ENCODE results near the gene FAM43A. TPM values are rescaled to one million over a fixed set of nuclear protein-coding genes. Genes with fewer than 3 reads are reported as not detected.
A peak's percentile ranks its signal among the peaks of the same experiment; 100 is the strongest.

Gene FAM43A, protein sequence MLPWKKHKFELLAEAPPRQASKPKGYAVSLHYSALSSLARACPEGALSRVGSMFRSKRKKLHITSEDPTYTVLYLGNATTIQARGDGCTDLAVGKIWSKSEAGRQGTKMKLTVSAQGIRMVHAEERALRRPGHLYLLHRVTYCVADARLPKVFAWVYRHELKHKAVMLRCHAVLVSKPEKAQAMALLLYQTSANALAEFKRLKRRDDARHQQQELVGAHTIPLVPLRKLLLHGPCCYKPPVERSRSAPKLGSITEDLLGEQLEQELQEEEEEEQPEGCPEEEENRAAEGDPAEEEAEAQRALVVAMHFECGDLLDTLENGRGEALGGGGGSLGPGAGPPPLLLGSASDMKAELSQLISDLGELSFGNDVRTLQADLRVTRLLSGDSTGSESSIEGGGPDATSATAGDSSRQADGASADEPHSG
- 4.8 TPM for polyA plus RNA-seq (2013, experiment 1 of 4)
- polyA plus RNA-seq (2013, experiment 2 of 4) = 5.8 TPM
- 4.5 TPM for polyA plus RNA-seq (2013, experiment 3 of 4)
- 6.0 TPM for polyA plus RNA-seq (2013, experiment 4 of 4)

DNA sequence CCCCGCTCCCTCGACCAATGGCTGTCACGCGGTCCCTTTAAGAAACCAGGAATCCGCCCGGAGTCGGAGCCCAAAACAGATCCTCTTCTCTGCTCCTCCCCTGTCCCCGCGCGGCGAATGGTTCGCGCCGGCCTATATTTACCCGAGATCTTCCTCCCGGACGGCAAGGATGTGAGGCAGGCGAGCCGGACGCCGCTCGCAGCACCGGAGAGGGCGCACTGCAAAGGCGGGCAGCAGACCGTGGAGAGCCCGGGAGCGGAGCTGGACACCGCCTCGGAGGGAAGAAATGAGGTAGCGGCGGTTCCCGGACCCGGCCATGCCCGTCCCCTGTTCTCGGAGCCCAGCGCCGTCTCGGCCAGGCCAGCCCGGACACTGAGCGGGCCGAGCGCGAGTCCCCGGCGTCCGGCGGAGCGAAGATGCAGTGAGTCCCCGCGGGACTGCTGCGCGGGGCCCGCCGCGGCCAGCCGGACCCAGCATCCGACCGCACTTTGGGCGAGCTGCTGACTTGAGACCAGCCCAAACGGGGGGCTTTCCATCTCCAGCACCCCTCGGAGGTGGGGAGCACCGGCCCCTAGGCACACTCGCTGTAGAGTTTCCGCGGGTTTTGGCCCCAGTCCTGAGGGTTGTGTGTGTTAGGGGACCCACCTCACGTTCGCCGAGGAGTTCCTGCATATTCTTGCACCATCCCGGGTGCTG, at the start of gene FAM43A:
FAM43A (plus strand) TSS at position 166 of the 696 bp plus-strand sequence. CDS start 944 bp downstream, outside the sequence.
- Histone ChIP-seq H3K27ac (ENCODE audit: insufficient read depth, low read depth, low read length, poor library complexity, severe bottlenecking) (no peak within 1 kb of the TSS), H3K4me1 (ENCODE audit: control insufficient read depth, insufficient read depth, low read length) (peaks cover 19% of the 10 kb centered on the region), H3K36me3 (ENCODE audit: control insufficient read depth, insufficient read depth, low read length) (no peaks in the 10 kb centered on the region), H3K9me3 (ENCODE audit: control insufficient read depth, low read length) (no peaks in the 10 kb centered on the region), H3K27me3 (ENCODE audit: control insufficient read depth, insufficient read depth, low read length, poor library complexity, severe bottlenecking) (peaks cover 41% of the 10 kb centered on the region), H3K4me3 (ENCODE audit: insufficient read depth, low read depth, low read length) (peak within 1 kb of the TSS; percentile 55)
- 1% methylated on average over 70 of the region's 70 CpGs for WGBS, 2 experiments

DNA sequence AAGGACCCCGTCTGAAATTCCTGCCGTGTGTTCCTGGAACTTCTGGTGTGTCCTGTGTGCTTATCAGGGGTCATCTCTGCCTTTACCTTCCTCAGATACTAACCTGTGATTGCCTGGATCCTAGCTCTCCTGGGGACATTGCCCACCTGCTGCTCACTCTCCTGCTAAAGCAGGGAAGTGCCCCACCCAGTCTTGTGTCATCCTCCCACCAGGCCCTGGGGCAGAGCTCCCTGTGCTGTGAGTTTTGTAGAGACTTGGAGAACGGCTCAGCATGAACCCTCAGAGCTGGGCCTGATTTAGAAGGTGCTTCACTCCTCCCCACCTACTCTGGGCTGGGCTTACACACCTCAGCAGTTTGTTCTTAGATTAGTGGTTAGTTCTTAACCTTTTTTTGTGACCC, 48.6 kb upstream of the FAM43A start:
- Histone ChIP-seq H3K4me3 (ENCODE audit: insufficient read depth, low read depth, low read length) (no peak overlapping the region), H3K27ac (ENCODE audit: insufficient read depth, low read depth, low read length, poor library complexity, severe bottlenecking) (no peak overlapping the region), H3K27me3 (ENCODE audit: control insufficient read depth, insufficient read depth, low read length, poor library complexity, severe bottlenecking) (no peaks in the 10 kb centered on the region), H3K9me3 (ENCODE audit: control insufficient read depth, low read length) (no peaks in the 10 kb centered on the region), H3K36me3 (ENCODE audit: control insufficient read depth, insufficient read depth, low read length) (peaks cover 4% of the 10 kb centered on the region), H3K4me1 (ENCODE audit: control insufficient read depth, insufficient read depth, low read length) (no peaks in the 10 kb centered on the region)
- WGBS, 2 experiments = 82 to 88% methylated on average over 3 of the region's 3 CpGs

DNA sequence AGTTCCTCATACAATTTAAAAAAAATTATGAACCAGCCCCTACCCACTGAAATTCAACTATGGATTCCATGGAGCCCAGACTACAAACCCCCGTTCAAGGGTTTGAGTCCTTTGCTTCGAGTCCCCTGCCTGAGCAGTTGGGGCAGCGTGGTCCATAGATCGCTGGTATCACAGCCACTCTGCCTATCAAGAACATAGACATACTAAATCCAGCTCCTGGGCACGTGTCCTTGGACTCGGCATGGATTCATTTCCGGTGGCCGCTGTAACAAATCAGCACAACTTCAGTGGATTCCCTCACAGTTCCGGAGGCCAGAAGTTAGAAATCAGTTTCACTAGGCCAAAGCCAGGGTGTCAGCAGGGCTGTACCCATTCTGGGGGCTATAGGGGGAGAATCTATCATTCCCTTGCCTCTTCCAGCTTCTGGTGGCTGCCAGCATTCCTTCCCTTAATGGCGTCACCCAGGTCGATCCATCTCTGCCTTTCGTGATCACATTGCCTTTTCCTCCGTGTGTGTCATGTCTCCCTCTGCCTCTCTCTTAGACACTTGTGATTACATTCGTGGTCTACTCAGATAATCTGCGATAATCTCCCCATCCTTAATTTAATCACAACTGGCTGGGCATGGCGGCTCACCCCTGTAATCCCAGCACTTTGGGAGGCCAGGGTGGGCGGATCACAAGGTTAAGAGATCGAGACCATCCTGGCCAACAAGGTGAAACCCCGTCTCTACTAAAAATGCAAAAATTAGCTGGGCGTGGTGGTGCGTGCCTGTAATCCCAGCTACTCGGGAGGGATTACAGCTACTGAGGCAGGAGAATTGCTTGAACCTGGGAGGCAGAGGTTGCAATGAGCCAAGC, 47.9 kb upstream of the FAM43A start:
- no peaks in the 10 kb centered on the region for H3K27me3 ChIP-seq (ENCODE audit: control insufficient read depth, insufficient read depth, low read length, poor library complexity, severe bottlenecking)
- no peak overlapping the region for H3K4me3 ChIP-seq (ENCODE audit: insufficient read depth, low read depth, low read length)
- H3K4me1 ChIP-seq (ENCODE audit: control insufficient read depth, insufficient read depth, low read length) = no peaks in the 10 kb centered on the region
- no peaks in the 10 kb centered on the region for H3K9me3 ChIP-seq (ENCODE audit: control insufficient read depth, low read length)
- no peak overlapping the region for H3K27ac ChIP-seq (ENCODE audit: insufficient read depth, low read depth, low read length, poor library complexity, severe bottlenecking)
- WGBS, 2 experiments = 89 to 91% methylated on average over 22 of the region's 22 CpGs
- peaks cover 6% of the 10 kb centered on the region for H3K36me3 ChIP-seq (ENCODE audit: control insufficient read depth, insufficient read depth, low read length)

DNA sequence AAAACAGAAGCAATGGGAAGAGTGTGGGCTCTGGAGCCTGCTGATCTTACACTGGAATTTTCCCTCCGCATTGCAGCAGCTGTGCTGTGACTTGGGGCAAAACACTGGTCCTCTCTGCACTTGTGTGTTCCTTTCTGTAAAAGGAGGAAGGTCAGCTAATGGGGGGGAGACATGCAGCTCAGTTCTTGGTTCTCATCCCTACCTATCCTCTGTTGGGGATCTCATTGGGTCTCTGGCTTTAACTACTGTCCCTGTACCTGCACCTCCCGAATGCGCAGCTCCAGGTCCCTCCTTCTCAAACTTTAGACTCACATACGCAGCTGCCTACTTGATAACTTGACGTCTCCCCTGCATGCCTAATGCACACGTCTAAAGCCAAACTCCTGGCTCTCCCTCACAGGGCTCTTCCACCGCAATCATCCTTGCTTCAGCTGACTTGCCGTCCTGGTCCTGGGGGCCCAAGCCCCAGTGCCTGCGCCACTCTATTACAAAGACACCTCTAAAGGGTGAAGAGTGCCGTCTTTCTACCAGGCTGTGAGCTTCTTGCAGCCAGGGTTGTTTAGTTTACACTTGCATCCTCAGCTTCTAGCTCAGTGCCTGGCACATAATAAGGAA, 46.6 kb upstream of the FAM43A start:
- Histone ChIP-seq H3K27ac (ENCODE audit: insufficient read depth, low read depth, low read length, poor library complexity, severe bottlenecking) (no peak overlapping the region), H3K4me1 (ENCODE audit: control insufficient read depth, insufficient read depth, low read length) (no peaks in the 10 kb centered on the region)
- WGBS, 2 experiments = 92 to 97% methylated on average over 10 of the region's 10 CpGs

DNA sequence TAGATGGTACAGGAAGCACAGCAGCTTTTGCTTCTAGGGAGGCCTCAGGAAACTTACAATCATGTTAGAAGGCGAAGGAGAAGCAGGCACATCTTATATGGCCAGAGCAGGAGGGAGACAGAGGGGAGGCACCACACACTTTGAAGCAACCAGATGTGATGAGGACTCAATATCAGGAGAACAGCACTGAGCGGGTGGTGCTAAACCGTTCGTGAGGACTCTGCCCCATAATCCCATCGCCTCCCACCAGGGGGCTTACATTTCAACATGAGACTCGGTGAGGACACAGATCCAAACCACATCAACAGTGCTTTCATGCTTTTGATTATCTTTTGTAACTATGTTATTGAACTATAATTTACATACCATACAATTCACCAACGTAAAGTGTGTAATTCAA, 44.9 kb upstream of the FAM43A start:
- Histone ChIP-seq H3K36me3 (ENCODE audit: control insufficient read depth, insufficient read depth, low read length) (peaks cover 18% of the 10 kb centered on the region), H3K27me3 (ENCODE audit: control insufficient read depth, insufficient read depth, low read length, poor library complexity, severe bottlenecking) (no peaks in the 10 kb centered on the region), H3K4me3 (ENCODE audit: insufficient read depth, low read depth, low read length) (no peak overlapping the region), H3K27ac (ENCODE audit: insufficient read depth, low read depth, low read length, poor library complexity, severe bottlenecking) (no peak overlapping the region), H3K4me1 (ENCODE audit: control insufficient read depth, insufficient read depth, low read length) (no peaks in the 10 kb centered on the region), H3K9me3 (ENCODE audit: control insufficient read depth, low read length) (no peaks in the 10 kb centered on the region)
- WGBS, 2 experiments = 63 to 77% methylated on average over 7 of the region's 7 CpGs

More for the DNA sequence above, 46.6 kb upstream of the FAM43A start:
- Histone ChIP-seq H3K27me3 (ENCODE audit: control insufficient read depth, insufficient read depth, low read length, poor library complexity, severe bottlenecking) (no peaks in the 10 kb centered on the region), H3K9me3 (ENCODE audit: control insufficient read depth, low read length) (no peaks in the 10 kb centered on the region), H3K4me3 (ENCODE audit: insufficient read depth, low read depth, low read length) (no peak overlapping the region), H3K36me3 (ENCODE audit: control insufficient read depth, insufficient read depth, low read length) (peaks cover 10% of the 10 kb centered on the region)

DNA sequence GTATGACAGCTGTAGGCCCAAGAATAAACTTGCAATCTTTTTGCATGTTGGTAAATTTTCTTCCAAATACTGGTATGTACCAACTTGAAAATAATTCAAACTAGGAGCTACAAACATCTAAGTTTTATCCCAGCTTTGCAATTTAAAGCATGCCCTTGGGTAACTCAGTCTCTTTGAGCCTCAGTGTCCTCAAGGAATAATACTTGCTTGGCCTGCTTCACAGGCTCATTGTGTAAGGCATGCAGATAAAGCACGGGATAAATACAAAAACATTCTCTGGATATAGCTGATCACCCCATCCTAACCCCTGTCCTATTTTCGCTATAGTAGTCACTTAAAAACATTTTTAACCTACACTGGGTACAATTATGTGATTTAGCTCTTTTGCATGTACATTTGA, 42.9 kb upstream of the FAM43A start:
- no peak overlapping the region for H3K27ac ChIP-seq (ENCODE audit: insufficient read depth, low read depth, low read length, poor library complexity, severe bottlenecking)
- 98 to 100% methylated on average over 1 to 2 of the region's 2 CpGs for WGBS, 2 experiments
- no peak overlapping the region for H3K4me3 ChIP-seq (ENCODE audit: insufficient read depth, low read depth, low read length)
- H3K27me3 ChIP-seq (ENCODE audit: control insufficient read depth, insufficient read depth, low read length, poor library complexity, severe bottlenecking) = no peaks in the 10 kb centered on the region
- peaks cover 18% of the 10 kb centered on the region for H3K36me3 ChIP-seq (ENCODE audit: control insufficient read depth, insufficient read depth, low read length)
- no peaks in the 10 kb centered on the region for H3K9me3 ChIP-seq (ENCODE audit: control insufficient read depth, low read length)
- H3K4me1 ChIP-seq (ENCODE audit: control insufficient read depth, insufficient read depth, low read length) = no peaks in the 10 kb centered on the region

DNA sequence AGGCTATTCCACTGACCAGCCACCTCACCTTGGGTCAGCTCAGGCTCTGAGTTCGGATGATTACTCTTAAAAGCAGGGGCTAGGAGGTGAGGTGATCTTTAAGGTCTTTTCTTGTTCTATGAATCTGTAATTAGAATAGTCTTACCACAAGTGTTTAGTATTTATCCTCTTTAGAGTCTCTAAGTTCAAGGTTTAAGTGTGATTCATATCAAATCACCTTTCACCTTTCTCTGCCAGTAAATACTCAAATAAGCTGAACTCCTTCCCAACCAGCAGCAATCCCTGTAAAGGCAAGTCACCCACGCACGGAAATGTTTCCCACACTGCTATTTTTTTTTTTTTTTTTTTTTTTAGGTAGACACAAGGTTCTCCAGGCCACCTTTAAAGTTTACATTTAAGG, 37.9 kb upstream of the FAM43A start:
- no peaks in the 10 kb centered on the region for H3K9me3 ChIP-seq (ENCODE audit: control insufficient read depth, low read length)
- no peaks in the 10 kb centered on the region for H3K4me1 ChIP-seq (ENCODE audit: control insufficient read depth, insufficient read depth, low read length)
- H3K36me3 ChIP-seq (ENCODE audit: control insufficient read depth, insufficient read depth, low read length) = peaks cover 42% of the 10 kb centered on the region
- WGBS, 2 experiments = 88 to 93% methylated on average over 3 of the region's 3 CpGs
- H3K4me3 ChIP-seq (ENCODE audit: insufficient read depth, low read depth, low read length) = no peak overlapping the region
- no peak overlapping the region for H3K27ac ChIP-seq (ENCODE audit: insufficient read depth, low read depth, low read length, poor library complexity, severe bottlenecking)
- no peaks in the 10 kb centered on the region for H3K27me3 ChIP-seq (ENCODE audit: control insufficient read depth, insufficient read depth, low read length, poor library complexity, severe bottlenecking)

DNA sequence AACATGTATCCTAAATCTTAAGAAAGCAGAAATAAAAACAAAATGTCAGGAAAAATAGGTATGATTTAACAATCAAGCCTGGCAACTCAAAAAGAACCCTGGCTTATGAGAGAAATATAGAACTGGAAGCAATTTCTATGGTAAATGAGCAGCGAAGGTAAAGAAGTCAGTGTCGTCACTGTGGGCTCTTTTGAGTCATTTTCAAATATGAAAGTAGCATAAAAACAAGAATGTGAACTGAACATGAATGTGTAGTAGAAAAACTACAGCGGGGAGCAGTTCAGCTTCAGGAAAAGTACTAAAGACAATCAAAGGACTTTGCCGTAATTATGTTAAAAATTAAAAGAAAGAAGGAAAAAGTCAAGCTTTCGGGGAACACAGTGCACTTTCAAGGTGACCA, 31.2 kb upstream of the FAM43A start:
- Histone ChIP-seq H3K9me3 (ENCODE audit: control insufficient read depth, low read length) (no peaks in the 10 kb centered on the region), H3K4me1 (ENCODE audit: control insufficient read depth, insufficient read depth, low read length) (no peaks in the 10 kb centered on the region), H3K27me3 (ENCODE audit: control insufficient read depth, insufficient read depth, low read length, poor library complexity, severe bottlenecking) (no peaks in the 10 kb centered on the region), H3K4me3 (ENCODE audit: insufficient read depth, low read depth, low read length) (no peak overlapping the region), H3K36me3 (ENCODE audit: control insufficient read depth, insufficient read depth, low read length) (peaks cover 36% of the 10 kb centered on the region), H3K27ac (ENCODE audit: insufficient read depth, low read depth, low read length, poor library complexity, severe bottlenecking) (no peak overlapping the region)
- 86 to 87% methylated on average over 5 of the region's 5 CpGs for WGBS, 2 experiments

DNA sequence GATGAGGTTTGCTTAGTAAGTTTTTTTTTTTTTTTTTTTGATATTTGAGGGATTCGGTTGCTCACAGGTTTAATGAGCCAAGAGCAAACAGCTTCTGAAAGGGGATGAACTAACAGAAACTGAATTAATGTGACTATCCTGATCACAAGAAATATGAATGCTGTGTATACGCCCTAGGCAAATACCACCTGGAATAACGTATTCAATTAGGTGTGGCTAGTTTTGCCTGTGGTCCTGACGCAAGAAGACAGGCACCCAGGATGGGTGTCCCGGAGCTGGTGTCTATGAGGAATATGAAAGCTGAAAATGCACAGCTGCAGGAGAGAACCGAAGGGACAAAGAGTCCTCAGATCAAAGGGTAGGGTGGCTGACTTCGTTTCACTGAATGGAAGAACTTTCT, 28.2 kb upstream of the FAM43A start:
- Histone ChIP-seq H3K9me3 (ENCODE audit: control insufficient read depth, low read length) (no peaks in the 10 kb centered on the region), H3K4me1 (ENCODE audit: control insufficient read depth, insufficient read depth, low read length) (no peaks in the 10 kb centered on the region), H3K27ac (ENCODE audit: insufficient read depth, low read depth, low read length, poor library complexity, severe bottlenecking) (no peak overlapping the region), H3K27me3 (ENCODE audit: control insufficient read depth, insufficient read depth, low read length, poor library complexity, severe bottlenecking) (no peaks in the 10 kb centered on the region), H3K4me3 (ENCODE audit: insufficient read depth, low read depth, low read length) (no peak overlapping the region), H3K36me3 (ENCODE audit: control insufficient read depth, insufficient read depth, low read length) (peaks cover 14% of the 10 kb centered on the region)
- WGBS, 2 experiments = 81 to 83% methylated on average over 7 of the region's 7 CpGs
